A549 (cell line): ENCODE results near the gene ZNF83. TPM values are rescaled to one million over a fixed set of nuclear protein-coding genes. Genes with fewer than 3 reads are reported as not detected.

Experiments
- ATAC-seq, 2 experiments: fragments of 200-7000 bp in 1 of 2; fragments of >200 bp in 1 of 2; cut with Nextera tagmentation in 1 of 2; cut with Tn5 transposase in 1 of 2; 3 replicates each; pipeline versions ENCODE4 v1.8.0 to v1.9.1; 2018 to 2020; ENCODE audit warnings: mild to moderate bottlenecking in 1 of 2, moderate library complexity in 1 of 2
- CTCF ChIA-PET: fragments of 300-600 bp; sonication (Branson Sonifier 250); formaldehyde crosslinking; extraction: SDS; loops from one replicate; lab custom pipeline; 2021; ENCODE audit warnings: antibody characterized with exemption, inconsistent platforms; lab: Yijun Ruan, JAX
- POLR2A ChIA-PET: fragments of 350-600 bp; formaldehyde crosslinking; extraction: SDS; loops from one replicate; lab custom pipeline; 2021; ENCODE audit warnings: antibody characterized with exemption, inconsistent platforms; lab: Yijun Ruan, JAX
- DNase-seq, 2 experiments: peaks; one replicate each; pipeline versions ENCODE4 v3.0.0 to v3.0.0-alpha.2; 2011 to 2016; ENCODE audit warnings: low read depth in 1 of 2, low spot score in 1 of 2
- FAIRE-seq: peaks from 2 replicates; lab custom pipeline; 2011; peaks lifted over from hg19 to GRCh38; lab: Jason Lieb, UNC
- H3K27ac ChIP-seq, 2 experiments: fragments of >200 bp; sonication (Bioruptor Twin); formaldehyde crosslinking; 3 replicates each; pipeline ENCODE4 v1.5.1; 2016 to 2017
- H3K4me1 ChIP-seq: fragments of >200 bp; sonication (Bioruptor Twin); formaldehyde crosslinking; 3 replicates; pipeline ENCODE4 v1.6.1; 2016
- H3K4me2 ChIP-seq: fragments of >200 bp; sonication (Bioruptor Twin); formaldehyde crosslinking; 3 replicates; pipeline ENCODE4 v1.6.1; 2016
- H3K4me3 ChIP-seq: fragments of >200 bp; sonication (Bioruptor Twin); formaldehyde crosslinking; 3 replicates; pipeline ENCODE4 v1.5.1; 2016
- H3K9me3 ChIP-seq: fragments of >200 bp; sonication (Bioruptor Twin); formaldehyde crosslinking; 3 replicates; pipeline ENCODE4 v1.6.1; 2016
- BCL3 ChIP-seq: fragments of >200 bp; sonication (Bioruptor Twin); formaldehyde crosslinking; IDR thresholded peaks from 3 replicates; pipeline ENCODE4 v1.6.1; 2016
- CBX2 ChIP-seq: fragments of 200-600 bp; sonication (generic); IDR thresholded peaks from 2 replicates; pipeline ENCODE4 v1.6.1; 2016; ENCODE audit warnings: low read depth, mild to moderate bottlenecking, borderline replicate concordance
- CHD4 ChIP-seq: fragments of 200-600 bp; sonication (generic); IDR thresholded peaks from 2 replicates; pipeline ENCODE4 v1.6.1; 2016; ENCODE audit warnings: antibody characterized with exemption, mild to moderate bottlenecking, borderline replicate concordance
- E2F6 ChIP-seq: IDR thresholded peaks from 2 replicates; pipeline ENCODE4 v1.6.1; 2012; ENCODE audit warnings: low read depth, borderline replicate concordance
- EHMT2 ChIP-seq: fragments of 200-600 bp; sonication (generic); IDR thresholded peaks from 2 replicates; pipeline ENCODE4 v1.6.1; 2016; ENCODE audit warnings: antibody characterized with exemption, low read depth, mild to moderate bottlenecking, moderate library complexity
- EP300 ChIP-seq, 2 experiments: fragments of >200 bp; sonication (Bioruptor Twin); formaldehyde crosslinking; IDR thresholded peaks; 2 replicates in 1 of 2; 3 replicates in 1 of 2; pipeline ENCODE4 v1.6.1; 2016 to 2017
- FOSB ChIP-seq: fragments of 250-450 bp; sonication (Bioruptor Pico); IDR thresholded peaks from 2 replicates; pipeline ENCODE4 v1.5.0; 2020; ENCODE audit warnings: mild to moderate bottlenecking, moderate library complexity
- FOSL2 ChIP-seq, 2 experiments: fragments of 450-650 bp in 1 of 2; fragments of >200 bp in 1 of 2; sonication (Bioruptor Twin) in 1 of 2; formaldehyde crosslinking; IDR thresholded peaks; 2 replicates each; pipeline versions ENCODE4 v1.5.0 to v1.6.1; 2016 to 2020; ENCODE audit warnings: mild to moderate bottlenecking in 1 of 2, moderate library complexity in 1 of 2
- KDM1A ChIP-seq: fragments of 200-600 bp; sonication (generic); IDR thresholded peaks from 2 replicates; pipeline ENCODE4 v1.6.1; 2016; ENCODE audit warnings: low read depth, mild to moderate bottlenecking
- KDM5A ChIP-seq: fragments of 200-600 bp; sonication (generic); IDR thresholded peaks from 2 replicates; pipeline ENCODE4 v1.6.1; 2016; ENCODE audit warnings: antibody characterized with exemption, mild to moderate bottlenecking
- MAX ChIP-seq: IDR thresholded peaks from 2 replicates; pipeline ENCODE4 v1.6.1; 2012
- MYC ChIP-seq: IDR thresholded peaks from 2 replicates; pipeline ENCODE4 v1.6.1; 2012; ENCODE audit warnings: mild to moderate bottlenecking, inconsistent platforms, low read length, improper control_type of control experiment, borderline replicate concordance
- USF2 ChIP-seq: fragments of 450-650 bp; IDR thresholded peaks from 2 replicates; pipeline ENCODE4 v1.6.1; 2014; ENCODE audit warnings: antibody characterized with exemption
- ZSCAN20 ChIP-seq: fragments of 250-450 bp; sonication (Bioruptor Pico); IDR thresholded peaks from 2 replicates; pipeline ENCODE4 v1.8.0; 2022; ENCODE audit warnings: mild to moderate bottlenecking, moderate library complexity
- WGBS: methylation state at CpG from one replicate; pipeline ENCODE4 v1.1.6; 2017; ENCODE audit errors: missing lambda C conversion rate; 5-methylcytosine and 5-hydroxymethylcytosine counted together
- polyA plus RNA-seq, 4 experiments: library from polyadenylated mRNA; depleted of rRNA in 3 of 4; stranded (reverse); fragments of >200 nt; fragmentation: RNase III in 1 of 4; extraction: RNeasy Plus Mini Kit Qiagen cat#74134 plus additional on column Dnase treatment in 1 of 4; gene quantifications; 2 replicates in 3 of 4; 3 replicates in 1 of 4; pipeline ENCODE4 v1.2.3, GENCODE V29; 2011 to 2017
- small RNA-seq, 6 experiments: library from RNA; depleted of rRNA; stranded (forward); fragments of <200 nt; gene quantifications; one replicate each; pipeline ENCODE3, GENCODE V24; 2012

The ZNF83 gene
- polyA plus RNA-seq, 2 of the 4 experiments (the other 2 are of a cell fraction): 0.03 to 0.39 TPM

GRCh38 chr19:52566588-52566987 lies 71.6 kb downstream of the ZNF83 start:
- 17% methylated on average over 2 of the region's 2 CpGs for WGBS
- Histone ChIP-seq H3K4me1 (no peaks in the 10 kb centered on the region), H3K27ac (no peak overlapping the region), H3K9me3 (peaks cover 79% of the 10 kb centered on the region), H3K4me3 (no peak overlapping the region), H3K4me2 (no peak overlapping the region)
- ChIA-PET POLR2A (no interaction called here), CTCF (no interaction called here)
- FAIRE-seq (no peak), ATAC-seq (no peak), DNase-seq (peak in 1 of 2 experiments; percentile 5)
- TF ChIP-seq FOSL2 (IDR thresholded peaks at IDR 0.05) (no peak), FOSL2 (CRISPR knock-in tag; IDR thresholded peaks at IDR 0.05) (peak; percentile 17; the same call in 1 of the 2 replicates), USF2 (no peak)

GRCh38 chr19:52566121-52566520 lies 72.0 kb downstream of the ZNF83 start:
- FAIRE-seq (no peak), DNase-seq (no peak), ATAC-seq (no peak)
- POLR2A ChIA-PET: no interaction called here
- 44% methylated on average over 6 of the region's 6 CpGs for WGBS
- Histone ChIP-seq H3K9me3 (peaks cover 75% of the 10 kb centered on the region), H3K4me3 (no peak overlapping the region), H3K4me2 (no peak overlapping the region), H3K4me1 (no peaks in the 10 kb centered on the region), H3K27ac (no peak overlapping the region)
- no peak for TF ChIP-seq CBX2
- TF ChIP-seq E2F6: no peak
- TF ChIP-seq EHMT2: no peak
- TF ChIP-seq MYC: no peak
- TF ChIP-seq ZSCAN20 (CRISPR knock-in tag): no peak
- TF ChIP-seq BCL3: no peak
- no peak for TF ChIP-seq KDM5A
- no peak for TF ChIP-seq FOSL2 (IDR thresholded peaks at IDR 0.05)
- no peak for TF ChIP-seq FOSL2 (CRISPR knock-in tag; IDR thresholded peaks at IDR 0.05)
- TF ChIP-seq CHD4: no peak
- no peak for TF ChIP-seq KDM1A
- no peak for TF ChIP-seq MAX
- no peak for TF ChIP-seq FOSB
- TF ChIP-seq EP300 (IDR thresholded peaks at IDR 0.05): no peak
- TF ChIP-seq USF2: no peak
- CTCF ChIA-PET: no interaction called here

Small RNA genes lying within 50 kb of the gene (small RNA-seq; reads per million reads assigned to genes)
- gene RPL39P34: 0 reads per million in 6 experiments

Other genes starting within 250 kb of the ZNF83 start
- 0.28 and 0.70 TPM in 2 replicates for gene ZNF528, start 240.5 kb downstream of the ZNF83 start, polyA plus RNA-seq (2011; rRNA removed)
- 0.22 to 0.26 TPM (median 0.25 TPM) in 3 replicates for gene ZNF528, start 240.5 kb downstream of the ZNF83 start, polyA plus RNA-seq (2017; fragmentation: RNase III; extraction: RNeasy Plus Mini Kit Qiagen cat#74134 plus additional on column Dnase treatment)
- not detected in 2 replicates for gene ZNF534, start 209.2 kb downstream of the ZNF83 start, polyA plus RNA-seq (2011; rRNA removed)
- gene ZNF534, start 209.2 kb downstream of the ZNF83 start, polyA plus RNA-seq (2017; fragmentation: RNase III; extraction: RNeasy Plus Mini Kit Qiagen cat#74134 plus additional on column Dnase treatment): not detected in 3 replicates
- gene ZNF578, start 184.8 kb downstream of the ZNF83 start, polyA plus RNA-seq (2011; rRNA removed): not detected in 2 replicates
- not detected in 3 replicates for gene ZNF578, start 184.8 kb downstream of the ZNF83 start, polyA plus RNA-seq (2017; fragmentation: RNase III; extraction: RNeasy Plus Mini Kit Qiagen cat#74134 plus additional on column Dnase treatment)
- gene ZNF808, start 110.7 kb downstream of the ZNF83 start, polyA plus RNA-seq (2011; rRNA removed): 0.45 TPM in 2 replicates
- gene ZNF808, start 110.7 kb downstream of the ZNF83 start, polyA plus RNA-seq (2017; fragmentation: RNase III; extraction: RNeasy Plus Mini Kit Qiagen cat#74134 plus additional on column Dnase treatment): 0.04 to 0.26 TPM (median 0.22 TPM) in 3 replicates
- gene ZNF701, start 68.1 kb downstream of the ZNF83 start, polyA plus RNA-seq (2011; rRNA removed): 0.32 and 0.45 TPM in 2 replicates
- 0.12 to 0.28 TPM (median 0.21 TPM) in 3 replicates for gene ZNF701, start 68.1 kb downstream of the ZNF83 start, polyA plus RNA-seq (2017; fragmentation: RNase III; extraction: RNeasy Plus Mini Kit Qiagen cat#74134 plus additional on column Dnase treatment)
- 5.5 and 5.6 TPM in 2 replicates for gene ZNF611, start 96.7 kb upstream of the ZNF83 start, polyA plus RNA-seq (2011; rRNA removed)
- gene ZNF611, start 96.7 kb upstream of the ZNF83 start, polyA plus RNA-seq (2017; fragmentation: RNase III; extraction: RNeasy Plus Mini Kit Qiagen cat#74134 plus additional on column Dnase treatment): 4.1 to 5.2 TPM (median 5.0 TPM) in 3 replicates
- gene ZNF600, start 148.4 kb upstream of the ZNF83 start, polyA plus RNA-seq (2011; rRNA removed): 0.48 and 0.61 TPM in 2 replicates
- gene ZNF600, start 148.4 kb upstream of the ZNF83 start, polyA plus RNA-seq (2017; fragmentation: RNase III; extraction: RNeasy Plus Mini Kit Qiagen cat#74134 plus additional on column Dnase treatment): 0.07 to 0.47 TPM (median 0.08 TPM) in 3 replicates
- gene ZNF28, start 183.3 kb upstream of the ZNF83 start, polyA plus RNA-seq (2011; rRNA removed): 2.6 and 4.0 TPM in 2 replicates
- gene ZNF28, start 183.3 kb upstream of the ZNF83 start, polyA plus RNA-seq (2017; fragmentation: RNase III; extraction: RNeasy Plus Mini Kit Qiagen cat#74134 plus additional on column Dnase treatment): 0.76 to 1.3 TPM (median 1.3 TPM) in 3 replicates
- gene ZNF468, start 219.3 kb upstream of the ZNF83 start, polyA plus RNA-seq (2011; rRNA removed): 1.6 and 1.7 TPM in 2 replicates
- gene ZNF468, start 219.3 kb upstream of the ZNF83 start, polyA plus RNA-seq (2017; fragmentation: RNase III; extraction: RNeasy Plus Mini Kit Qiagen cat#74134 plus additional on column Dnase treatment): 0.37 to 0.80 TPM (median 0.73 TPM) in 3 replicates